ENCODE measurements around the gene PRDX5.

PRDX5 gene

DNA sequence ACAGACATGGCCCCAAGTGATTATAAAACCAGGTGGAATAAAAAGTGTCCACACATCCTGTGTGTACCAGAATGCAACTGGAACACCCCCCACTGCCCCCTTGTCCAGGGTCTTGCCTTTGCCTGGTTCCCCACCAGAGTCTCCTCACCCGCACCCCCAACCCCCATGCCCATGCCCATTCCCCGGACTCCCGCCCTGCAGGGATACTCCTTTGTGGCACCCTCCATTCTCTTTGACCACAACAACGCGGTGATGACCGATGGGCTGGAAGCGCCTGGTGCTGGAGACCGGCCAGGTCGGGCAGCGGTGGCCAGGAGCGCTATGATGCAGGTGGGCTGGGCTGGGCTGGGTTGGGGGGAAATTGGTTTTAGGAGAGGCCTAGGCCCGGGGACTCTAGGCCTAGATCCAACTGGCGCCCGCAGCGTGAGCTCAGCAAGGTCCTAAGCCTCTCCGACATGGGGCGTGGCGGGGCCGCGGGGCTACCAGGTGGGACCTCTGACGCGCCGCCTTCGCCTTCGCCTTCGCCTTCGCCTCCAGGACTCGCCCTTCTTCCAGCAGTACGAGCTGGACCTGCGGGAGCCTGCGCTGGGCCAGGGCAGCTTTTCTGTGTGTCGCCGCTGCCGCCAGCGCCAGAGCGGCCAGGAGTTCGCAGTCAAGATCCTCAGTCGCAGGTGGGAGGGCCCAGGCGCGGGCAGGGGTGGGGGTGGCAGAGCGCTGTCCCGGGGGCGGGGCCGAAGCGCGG, 50.2 kb downstream of the PRDX5 start:
- DNase-seq, result no peak

DNA sequence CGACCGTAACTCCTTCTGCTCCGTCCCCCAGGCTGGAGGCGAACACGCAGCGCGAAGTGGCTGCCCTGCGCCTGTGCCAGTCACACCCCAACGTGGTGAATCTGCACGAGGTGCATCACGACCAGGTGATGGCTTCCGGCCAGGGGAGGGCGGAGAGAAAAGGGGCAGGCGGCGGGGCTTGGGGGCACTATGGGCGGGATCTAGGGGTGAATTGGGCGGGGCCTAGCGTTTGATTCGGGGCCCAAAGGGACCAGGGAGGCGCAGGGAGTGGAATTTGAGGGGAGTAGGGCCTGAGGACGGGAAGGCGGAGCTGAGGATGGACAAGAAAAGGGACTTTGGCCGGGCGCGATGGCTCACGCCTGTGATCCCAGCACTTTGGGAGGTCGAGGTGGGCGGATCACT, 50.8 kb downstream of the PRDX5 start:
- DNase-seq, result no peak

GRCh38 chr11:64369440-64370421, 51.8 kb downstream of the PRDX5 start:
- DNase-seq, result no peak

DNA sequence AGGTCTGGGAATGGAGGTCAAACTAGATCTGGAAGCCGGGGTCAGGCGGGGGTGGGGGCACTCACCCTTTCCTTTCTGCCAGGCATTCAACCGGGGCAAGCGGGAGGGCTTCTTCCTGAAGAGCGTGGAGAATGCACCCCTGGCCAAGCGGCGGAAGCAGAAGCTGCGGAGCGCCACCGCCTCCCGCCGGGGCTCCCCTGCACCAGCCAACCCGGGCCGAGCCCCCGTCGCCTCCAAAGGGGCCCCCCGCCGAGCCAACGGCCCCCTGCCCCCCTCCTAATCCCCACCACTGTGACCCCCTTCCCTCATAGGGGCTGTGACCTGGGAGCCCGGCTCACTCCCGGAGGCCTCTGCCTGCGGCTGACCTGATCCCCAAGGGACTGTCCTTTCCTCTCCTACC, 53.3 kb downstream of the PRDX5 start:
- no peak for DNase-seq
